Kidney epithelial cell (primary cell): ENCODE measurements around the gene SCN4A. TPM values are rescaled to one million over a fixed set of nuclear protein-coding genes. Genes with fewer than 3 reads are reported as not detected.
"Not testable (repeated sequence)": the region's sequence is repeated elsewhere in the genome, so short reads cannot be mapped to it uniquely, and the experiment has no call there.

Experiments
- DNase-seq: peaks from one replicate; pipeline ENCODE4 v3.0.0-alpha.2; 2010; ENCODE audit warnings: low read depth
- H3K27me3 ChIP-seq: 2 replicates; pipeline ENCODE4 v1.6.0; 2011; ENCODE audit warnings: low read length; ENCODE audit not compliant: control insufficient read depth, insufficient read depth
- H3K36me3 ChIP-seq: 2 replicates; pipeline ENCODE4 v1.5.1; 2011; ENCODE audit warnings: low read length; ENCODE audit not compliant: control insufficient read depth, insufficient read depth
- H3K4me3 ChIP-seq: 2 replicates; pipeline ENCODE4 v1.5.1; 2011; ENCODE audit warnings: low read depth, mild to moderate bottlenecking, control low read depth, low read length
- total RNA-seq: library from RNA; depleted of rRNA; stranded (reverse); fragments of >200 nt; gene quantifications from 2 replicates; pipeline ENCODE4 v1.2.3, GENCODE V29; 2015
- TF ChIP-seq, protein P1 (sequence below): IDR thresholded peaks from 2 replicates; pipeline ENCODE4 v1.5.1; 2011; ENCODE audit warnings: mild to moderate bottlenecking, moderate library complexity, low read length, control low read depth, inconsistent platforms; ENCODE audit not compliant: insufficient read depth, poor library complexity, severe bottlenecking

SCN4A gene
- total RNA-seq, 1 donor from 2014 or later = 0.33 TPM

DNA sequence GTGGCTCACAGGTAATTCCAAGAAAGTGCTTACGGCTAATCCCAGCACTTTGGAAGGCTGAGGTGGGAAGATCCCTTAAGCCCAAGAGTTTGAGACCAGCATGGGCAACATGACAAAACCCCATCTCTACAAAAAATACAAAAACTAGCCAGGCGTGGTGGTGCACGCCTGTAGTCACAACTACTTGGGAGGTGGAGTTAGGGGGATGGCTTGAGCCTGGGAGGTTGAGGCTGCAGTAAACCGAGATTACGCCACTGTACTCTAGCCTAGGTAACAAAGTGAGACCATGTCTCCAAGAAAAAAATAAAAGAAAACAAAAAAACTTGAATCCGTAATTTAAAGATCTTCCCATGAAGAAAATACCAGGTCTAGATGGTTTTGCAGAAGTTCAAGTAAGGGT, 42.7 kb upstream of the SCN4A start:
- no peak overlapping the region for H3K4me3 ChIP-seq
- DNase-seq = no peak
- TF ChIP-seq, protein P1, sequence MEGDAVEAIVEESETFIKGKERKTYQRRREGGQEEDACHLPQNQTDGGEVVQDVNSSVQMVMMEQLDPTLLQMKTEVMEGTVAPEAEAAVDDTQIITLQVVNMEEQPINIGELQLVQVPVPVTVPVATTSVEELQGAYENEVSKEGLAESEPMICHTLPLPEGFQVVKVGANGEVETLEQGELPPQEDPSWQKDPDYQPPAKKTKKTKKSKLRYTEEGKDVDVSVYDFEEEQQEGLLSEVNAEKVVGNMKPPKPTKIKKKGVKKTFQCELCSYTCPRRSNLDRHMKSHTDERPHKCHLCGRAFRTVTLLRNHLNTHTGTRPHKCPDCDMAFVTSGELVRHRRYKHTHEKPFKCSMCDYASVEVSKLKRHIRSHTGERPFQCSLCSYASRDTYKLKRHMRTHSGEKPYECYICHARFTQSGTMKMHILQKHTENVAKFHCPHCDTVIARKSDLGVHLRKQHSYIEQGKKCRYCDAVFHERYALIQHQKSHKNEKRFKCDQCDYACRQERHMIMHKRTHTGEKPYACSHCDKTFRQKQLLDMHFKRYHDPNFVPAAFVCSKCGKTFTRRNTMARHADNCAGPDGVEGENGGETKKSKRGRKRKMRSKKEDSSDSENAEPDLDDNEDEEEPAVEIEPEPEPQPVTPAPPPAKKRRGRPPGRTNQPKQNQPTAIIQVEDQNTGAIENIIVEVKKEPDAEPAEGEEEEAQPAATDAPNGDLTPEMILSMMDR = no peak

DNA sequence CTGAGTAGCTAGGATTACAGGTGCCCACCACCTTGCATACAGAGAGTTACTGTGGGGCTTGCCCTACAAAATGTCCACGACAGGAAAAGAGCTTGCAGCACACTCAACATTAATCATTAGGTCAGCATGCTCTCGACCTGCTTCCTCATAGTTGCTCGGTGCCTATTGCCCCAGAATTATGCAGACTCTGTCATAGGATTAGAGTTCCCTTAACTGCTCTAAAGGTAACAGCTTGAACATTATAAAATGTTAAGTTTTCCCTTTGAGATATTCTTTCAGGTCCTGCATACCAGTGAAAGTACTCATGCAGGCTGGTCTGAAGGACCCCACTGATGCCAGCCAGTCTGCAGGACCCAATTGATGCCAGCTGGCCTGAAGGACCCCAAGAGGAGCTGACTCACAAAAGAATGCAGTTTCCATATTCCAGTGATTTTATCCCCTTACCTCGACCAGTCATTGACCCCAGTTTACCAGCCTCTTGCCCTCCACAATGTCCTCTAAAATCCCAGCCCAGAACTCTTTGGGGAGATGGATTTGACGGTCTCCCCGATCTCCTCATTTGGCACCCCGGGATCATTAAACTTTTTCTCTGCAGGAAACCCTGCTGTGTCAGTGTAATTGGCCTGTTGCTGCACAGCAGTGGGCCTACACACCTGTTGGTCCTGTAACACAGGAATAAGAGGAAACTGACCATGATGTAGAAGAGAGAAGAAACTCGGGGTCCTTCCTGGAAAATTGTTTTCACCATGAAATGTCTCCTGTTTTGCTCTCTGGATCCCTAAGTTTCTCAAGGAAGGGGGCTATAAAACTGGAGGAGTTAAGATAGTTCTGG, 37.1 kb upstream of the SCN4A start:
- DNase-seq = no peak
- Histone ChIP-seq H3K36me3 (no peaks in the 10 kb centered on the region), H3K4me3 (no peak overlapping the region), H3K27me3 (peaks cover 2% of the 10 kb centered on the region)
- TF ChIP-seq, protein P1 = no peak

More for the DNA sequence above, 42.7 kb upstream of the SCN4A start:
- Histone ChIP-seq H3K36me3 (no peaks in the 10 kb centered on the region), H3K27me3 (no peaks in the 10 kb centered on the region)

DNA sequence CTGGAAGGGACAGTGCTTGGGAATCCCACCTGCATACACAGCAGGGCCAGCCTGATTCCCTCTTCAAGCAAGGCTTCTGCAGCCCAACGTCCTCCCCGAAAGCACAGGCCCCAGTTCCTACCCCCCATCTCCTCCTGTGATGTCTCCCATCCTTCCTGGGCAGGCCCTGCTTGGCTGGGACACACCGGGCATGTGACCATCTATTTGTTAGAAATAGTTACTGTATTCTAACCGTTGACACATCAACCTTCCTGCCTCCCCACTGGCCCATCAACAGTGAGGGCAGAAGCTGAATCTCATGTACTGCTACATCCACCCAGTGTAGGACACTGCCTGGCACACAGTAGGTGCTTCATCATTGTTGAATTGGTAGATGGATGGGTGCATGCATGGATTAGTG, 36.1 kb upstream of the SCN4A start:
- Histone ChIP-seq H3K4me3 (no peak overlapping the region), H3K27me3 (peaks cover 2% of the 10 kb centered on the region), H3K36me3 (no peaks in the 10 kb centered on the region)
- TF ChIP-seq, protein P1 = no peak
- DNase-seq = no peak

- H3K4me3 ChIP-seq = no peak overlapping the region
- H3K27me3 ChIP-seq = peaks cover 2% of the 10 kb centered on the region
- no peaks in the 10 kb centered on the region for H3K36me3 ChIP-seq
- DNase-seq = no peak
- TF ChIP-seq, protein P1 = no peak
Measured at GRCh38 chr17:64008346-64008745, 35.6 kb upstream of the SCN4A start.

GRCh38 chr17:64007838-64008282, 35.1 kb upstream of the SCN4A start:
- TF ChIP-seq, protein P1 = no peak
- peaks cover 2% of the 10 kb centered on the region for H3K27me3 ChIP-seq
- no peak overlapping the region for H3K4me3 ChIP-seq
- DNase-seq = no peak
- no peaks in the 10 kb centered on the region for H3K36me3 ChIP-seq

DNA sequence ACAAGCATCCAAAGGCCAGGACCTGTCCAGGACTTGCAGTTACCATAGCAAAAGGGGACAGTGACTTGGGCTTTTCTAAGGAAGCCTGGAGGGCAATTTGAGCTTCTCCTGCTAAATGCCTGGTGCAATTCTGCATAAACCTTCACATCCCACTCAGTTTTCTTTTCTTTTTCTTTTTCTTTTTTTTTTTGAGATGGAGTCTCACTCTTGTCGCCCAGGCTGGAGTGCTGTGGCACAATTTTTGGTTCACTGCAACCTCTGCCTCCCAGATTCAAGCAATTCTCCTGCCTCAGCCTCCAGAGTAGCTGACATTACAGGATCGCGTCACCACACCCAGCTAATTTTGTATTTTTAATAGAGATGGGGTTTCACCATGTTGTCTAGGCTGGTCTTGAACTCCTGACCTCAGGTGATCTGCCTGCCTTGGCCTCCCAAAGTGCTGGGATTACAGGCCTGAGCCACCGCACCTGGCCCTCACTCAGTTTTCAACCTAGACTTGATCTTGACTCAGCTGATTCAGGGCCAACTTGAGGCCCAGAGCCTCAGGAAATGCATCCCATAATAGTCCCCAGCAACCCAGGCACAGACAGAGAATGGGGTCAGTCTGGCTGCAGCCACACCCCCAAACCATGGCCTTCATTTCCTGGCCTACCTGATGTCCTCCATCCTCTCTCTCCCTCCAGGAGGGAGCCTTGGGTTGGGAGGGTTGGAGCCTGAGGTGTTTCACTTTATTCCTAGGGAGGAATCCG, 34.5 kb upstream of the SCN4A start:
- not testable (repeated sequence) for H3K4me3 ChIP-seq, H3K36me3 ChIP-seq, DNase-seq, H3K27me3 ChIP-seq
